ENCODE results near the gene SCARB2. TPM values are rescaled to one million over a fixed set of nuclear protein-coding genes. Genes with fewer than 3 reads are reported as not detected.

SCARB2 gene
- 100 to 1,000 TPM in 1 of 2 donors, 10 to 100 TPM in 1; 74.5 to 167 TPM for total RNA-seq

- H3K27me3 ChIP-seq, result no peaks in the 10 kb centered on the region
- TF ChIP-seq POLR2A (IDR thresholded peaks at IDR 0.05) (peak; percentile 79 to 94 (median 81)), CTCF (IDR thresholded peaks at IDR 0.05) (peak in 2 of 7 experiments; percentile 14 to 26)
- H3K27ac ChIP-seq, result peak within 1 kb of the TSS; percentile 90 to 99 (median 96)
- H3K36me3 ChIP-seq (replicated peaks in 1 of 2; ENCODE audit: insufficient read depth in 1 of 2, low read depth in 2 of 2), result no peaks in the 10 kb centered on the region
- H3K4me3 ChIP-seq, result peak within 1 kb of the TSS; percentile 26 to 58
- H3K4me1 ChIP-seq, result peaks cover 85% of the 10 kb centered on the region
- ATAC-seq (peak; percentile 95), DNase-seq (peak; percentile 90 to 93 (median 92))
- 0% methylated on average over 9 to 60 of the region's 94 CpGs for WGBS, 2 donors
- intact Hi-C loops (cut with DNase I), result no loop called here
- no peaks in the 10 kb centered on the region for H3K9me3 ChIP-seq
Measured at GRCh38 chr4:76213415-76214176, at the start of gene SCARB2. TSS of gene SCARB2 (minus strand) at chr4:76213824. CDS start at chr4:76213543, 281 bp downstream.

- Histone ChIP-seq H3K27me3 (no peaks in the 10 kb centered on the region), H3K36me3 (replicated peaks in 1 of 2; ENCODE audit: insufficient read depth in 1 of 2, low read depth in 2 of 2) (peaks cover 0 to 5% of the 10 kb centered on the region in 2 donors), H3K4me3 (no peak overlapping the region), H3K9me3 (no peaks in the 10 kb centered on the region), H3K4me1 (no peaks in the 10 kb centered on the region), H3K27ac (no peak overlapping the region)
- 30% methylated on average over 1 of the region's 1 CpG; no CpG with 5 or more reads in 1 of the 2 donors for WGBS, 2 donors
- no peak for ATAC-seq
- TF ChIP-seq CTCF (IDR thresholded peaks at IDR 0.05) (no peak), POLR2A (IDR thresholded peaks at IDR 0.05) (no peak)
- no peak for DNase-seq
- intact Hi-C loops (cut with DNase I), result no loop called here
Measured at GRCh38 chr4:76260571-76260970, 46.9 kb upstream of the SCARB2 start.

- Histone ChIP-seq H3K9me3 (no peaks in the 10 kb centered on the region), H3K4me3 (no peak overlapping the region), H3K27ac (no peak overlapping the region), H3K27me3 (no peaks in the 10 kb centered on the region), H3K36me3 (replicated peaks in 1 of 2; ENCODE audit: insufficient read depth in 1 of 2, low read depth in 2 of 2) (no peaks in the 10 kb centered on the region), H3K4me1 (peaks cover 3% of the 10 kb centered on the region)
- peak in 1 of 7 experiments; percentile 23 for TF ChIP-seq CTCF (IDR thresholded peaks at IDR 0.05)
- no peak for TF ChIP-seq POLR2A (IDR thresholded peaks at IDR 0.05)
- 86 to 91% methylated on average over 3 of the region's 3 CpGs for WGBS, 2 donors
- DNase-seq, result no peak
- ATAC-seq, result no peak
- intact Hi-C loops (cut with DNase I), result no loop called here
Measured at GRCh38 chr4:76257824-76258223, 44.2 kb upstream of the SCARB2 start.

GRCh38 chr4:76256968-76257367 lies 43.3 kb upstream of the SCARB2 start:
- WGBS, 2 donors, result 71 to 82% methylated on average over 1 of the region's 1 CpG
- DNase-seq (no peak), ATAC-seq (no peak)
- Histone ChIP-seq H3K4me1 (peaks cover 11% of the 10 kb centered on the region), H3K36me3 (replicated peaks in 1 of 2; ENCODE audit: insufficient read depth in 1 of 2, low read depth in 2 of 2) (no peaks in the 10 kb centered on the region), H3K9me3 (no peaks in the 10 kb centered on the region), H3K4me3 (no peak overlapping the region), H3K27me3 (no peaks in the 10 kb centered on the region), H3K27ac (no peak overlapping the region)
- intact Hi-C loops (cut with DNase I), result no loop called here
- no peak for TF ChIP-seq POLR2A (IDR thresholded peaks at IDR 0.05)
- TF ChIP-seq CTCF (IDR thresholded peaks at IDR 0.05), result no peak

GRCh38 chr4:76256032-76256431 lies 42.4 kb upstream of the SCARB2 start:
- Histone ChIP-seq H3K9me3 (no peaks in the 10 kb centered on the region), H3K4me1 (peaks cover 14% of the 10 kb centered on the region), H3K27me3 (no peaks in the 10 kb centered on the region), H3K27ac (no peak overlapping the region), H3K36me3 (replicated peaks in 1 of 2; ENCODE audit: insufficient read depth in 1 of 2, low read depth in 2 of 2) (no peaks in the 10 kb centered on the region), H3K4me3 (no peak overlapping the region)
- ATAC-seq (no peak), DNase-seq (no peak)
- WGBS, 2 donors, result 88 to 90% methylated on average over 6 of the region's 6 CpGs
- TF ChIP-seq CTCF (IDR thresholded peaks at IDR 0.05), result no peak
- no peak for TF ChIP-seq POLR2A (IDR thresholded peaks at IDR 0.05)
- intact Hi-C loops (cut with DNase I), result no loop called here
